HG02642 (cell line): Measurements from ENCODE around the gene TRAM2.

Experiments used
- ATAC-seq: cut with Tn5 transposase; IDR thresholded peaks from one replicate; pipeline ENCODE4 v1.9.1; 2021; ENCODE audit warnings: mild to moderate bottlenecking; ENCODE audit not compliant: unreplicated experiment, poor library complexity

Gene TRAM2, protein sequence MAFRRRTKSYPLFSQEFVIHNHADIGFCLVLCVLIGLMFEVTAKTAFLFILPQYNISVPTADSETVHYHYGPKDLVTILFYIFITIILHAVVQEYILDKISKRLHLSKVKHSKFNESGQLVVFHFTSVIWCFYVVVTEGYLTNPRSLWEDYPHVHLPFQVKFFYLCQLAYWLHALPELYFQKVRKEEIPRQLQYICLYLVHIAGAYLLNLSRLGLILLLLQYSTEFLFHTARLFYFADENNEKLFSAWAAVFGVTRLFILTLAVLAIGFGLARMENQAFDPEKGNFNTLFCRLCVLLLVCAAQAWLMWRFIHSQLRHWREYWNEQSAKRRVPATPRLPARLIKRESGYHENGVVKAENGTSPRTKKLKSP

DNA sequence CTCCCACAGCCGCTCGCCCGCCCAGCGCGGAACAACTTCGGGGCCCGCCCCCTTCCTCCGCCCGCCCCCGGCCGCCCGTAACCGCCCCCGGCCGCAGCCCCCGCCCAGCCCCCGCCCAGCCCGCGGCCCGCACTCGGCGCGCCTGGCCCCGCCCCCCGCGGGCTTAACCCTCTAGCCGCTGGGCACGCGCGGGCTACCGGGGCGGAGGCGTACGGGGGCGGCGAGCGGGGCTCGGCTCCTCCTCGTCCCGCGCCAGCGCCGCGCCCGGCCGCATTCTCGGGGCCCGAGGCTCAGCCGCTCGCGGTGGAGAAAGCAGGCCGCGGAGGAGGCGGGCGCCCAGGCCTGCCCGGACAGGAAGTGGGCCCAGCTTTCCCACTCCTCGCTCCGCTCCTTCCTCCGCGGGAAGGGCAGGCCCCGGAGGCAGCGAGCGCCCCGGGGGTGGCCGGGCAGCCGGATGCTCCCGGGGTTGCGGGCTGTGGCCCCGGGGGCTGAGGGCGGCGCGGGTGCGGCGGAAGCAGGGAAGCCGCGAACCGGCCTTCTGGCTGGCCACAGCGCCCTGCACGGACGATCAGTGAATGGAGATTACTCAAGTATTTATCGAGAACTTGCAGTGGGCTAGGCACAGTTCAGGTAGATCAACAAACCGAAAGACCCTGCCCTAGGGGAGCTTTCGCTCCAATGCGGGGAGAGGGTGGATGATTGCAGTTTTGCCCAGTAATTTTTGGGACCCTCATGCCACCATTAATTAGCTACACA lies at the start of gene TRAM2:
Gene TRAM2, minus strand, starts transcription at position 39 of the 756 bp plus-strand sequence. CDS start 145 bp downstream, outside the sequence.
- ATAC-seq: peak; percentile 67

DNA sequence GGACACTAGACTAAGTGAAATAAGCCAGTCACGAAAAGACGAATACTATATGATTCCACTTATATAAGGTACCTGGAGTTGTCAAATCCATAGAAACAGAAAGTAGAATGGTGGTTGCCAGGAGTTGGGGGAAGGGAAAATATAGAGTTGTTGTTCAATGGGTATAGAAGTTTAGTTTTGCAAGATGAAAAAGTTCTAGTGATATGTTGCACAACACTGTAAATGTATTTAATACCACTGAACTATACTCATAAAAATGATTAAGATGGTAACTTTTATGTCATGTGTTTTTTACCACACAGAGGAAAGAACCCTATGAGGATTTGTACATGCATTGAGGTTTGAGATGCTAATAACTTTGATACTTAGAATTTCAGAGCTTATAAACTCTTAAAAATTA lies 46.0 kb upstream of the TRAM2 start:
- no peak for ATAC-seq

DNA sequence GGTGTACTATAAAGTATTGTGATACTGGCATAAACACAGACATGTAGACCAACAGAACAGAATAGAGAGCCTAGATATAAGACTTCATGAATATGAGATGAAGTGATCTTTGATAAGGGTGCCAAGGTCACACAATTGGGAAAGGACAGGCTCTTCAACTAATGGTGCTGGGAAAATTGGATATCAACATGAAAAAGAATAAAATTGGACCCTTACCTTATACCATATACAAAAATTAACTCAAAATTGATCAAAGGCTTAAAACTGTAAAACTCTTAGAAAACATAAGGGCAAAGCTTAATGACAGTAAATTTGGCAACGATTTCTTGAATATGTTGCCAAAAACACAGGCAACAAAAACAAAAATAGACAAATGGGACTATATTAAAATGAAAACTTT lies 44.8 kb upstream of the TRAM2 start:
- ATAC-seq: no peak

DNA sequence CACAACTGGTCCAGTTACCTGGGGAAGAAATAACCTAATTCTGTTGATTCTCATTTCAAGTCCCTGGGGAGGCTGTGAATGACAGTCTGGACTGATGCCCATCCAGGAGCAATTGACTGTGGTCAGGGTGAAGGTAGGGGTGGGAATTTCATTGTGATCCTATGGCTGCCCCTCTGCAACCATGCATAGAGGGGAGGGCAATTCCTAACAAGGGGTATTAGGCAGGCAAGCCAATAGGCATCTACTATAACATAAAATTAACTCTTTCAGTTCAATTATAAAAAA lies 44.0 kb upstream of the TRAM2 start:
- no peak for ATAC-seq

DNA sequence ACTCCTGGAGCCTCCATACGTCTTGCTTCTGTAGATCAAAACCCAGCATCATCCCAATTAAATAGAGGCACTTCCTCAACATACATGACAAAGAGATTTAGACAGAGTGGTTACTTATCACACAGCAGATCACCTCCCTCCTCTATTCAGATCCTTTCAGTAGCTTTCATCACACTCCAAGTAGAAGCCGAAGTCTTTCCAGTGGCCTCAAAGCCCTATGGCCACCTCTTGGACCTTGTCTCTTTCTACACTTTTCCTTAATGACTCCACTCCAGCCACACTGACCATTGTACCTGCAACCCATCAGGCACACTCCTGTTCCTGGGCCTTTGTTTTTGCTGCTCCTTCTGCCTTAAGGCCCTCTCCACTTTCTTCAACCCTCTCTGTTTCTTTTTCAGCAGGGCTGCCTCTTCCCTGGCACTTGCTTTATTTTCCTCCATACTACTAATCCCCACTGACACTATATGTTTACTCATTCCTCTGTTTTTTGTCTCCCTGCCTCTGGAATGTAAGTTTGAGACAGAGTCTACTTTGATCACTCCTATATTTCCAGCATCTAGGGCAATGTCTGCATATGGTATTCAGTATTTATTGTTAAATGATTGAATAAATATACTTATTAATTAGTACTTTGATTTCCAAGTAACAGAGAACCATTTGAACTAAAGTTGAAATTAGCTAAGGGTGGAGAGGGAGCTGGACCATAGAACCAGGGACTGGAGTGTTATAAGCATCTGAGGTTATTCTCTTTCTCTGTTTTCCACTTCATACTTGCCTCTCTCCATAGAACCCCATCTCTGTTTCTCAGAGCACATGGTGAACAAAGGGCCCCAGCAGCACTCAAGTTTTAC lies 43.4 kb upstream of the TRAM2 start:
- ATAC-seq: no peak

DNA sequence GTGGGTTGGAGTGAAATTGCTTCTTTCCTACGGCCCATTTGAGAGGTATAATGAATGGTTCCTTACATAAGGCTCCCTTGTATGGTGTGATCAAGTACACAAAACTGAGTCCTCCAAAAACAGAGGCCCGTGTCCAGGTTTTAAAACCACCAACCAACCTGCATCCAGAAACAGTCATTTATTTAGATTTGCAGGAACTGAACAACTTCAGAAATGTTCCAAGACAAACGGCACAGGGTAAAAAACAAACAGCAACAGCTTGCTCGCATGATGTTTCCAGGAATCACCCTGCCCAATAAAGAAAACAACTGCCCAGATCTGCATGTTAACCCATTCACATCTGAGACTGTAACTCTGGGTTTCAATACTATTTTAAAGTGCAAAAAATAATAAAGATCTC lies 40.2 kb upstream of the TRAM2 start:
- no peak for ATAC-seq

DNA sequence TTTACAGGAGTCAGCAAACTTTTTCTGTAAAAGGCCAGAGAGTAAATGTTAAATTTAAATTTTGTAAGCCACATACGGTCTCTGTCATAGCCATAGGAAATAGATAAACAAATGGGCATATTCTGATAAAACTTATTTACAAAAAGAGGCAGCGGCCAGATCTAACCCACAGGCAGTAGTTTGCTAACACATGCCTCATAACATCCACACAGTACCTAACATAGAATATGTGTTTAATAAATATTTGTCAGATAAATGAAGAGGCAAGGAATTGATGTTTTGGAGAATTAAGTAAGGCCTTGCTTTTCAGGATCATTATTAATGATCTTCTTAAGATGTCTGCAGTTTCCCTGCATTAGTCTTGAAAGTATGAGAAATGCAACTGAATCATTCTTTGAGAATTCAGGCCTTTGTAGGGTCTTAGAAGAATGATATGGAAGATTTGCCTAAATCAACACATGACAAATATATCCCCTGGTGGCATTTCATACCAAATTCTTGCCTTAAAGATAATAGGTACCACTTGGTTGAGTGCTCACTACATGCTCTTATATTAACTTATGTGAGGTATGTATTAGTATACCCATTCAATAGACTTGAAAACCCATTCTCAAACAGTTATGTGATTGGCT lies 39.3 kb upstream of the TRAM2 start:
- ATAC-seq: no peak

DNA sequence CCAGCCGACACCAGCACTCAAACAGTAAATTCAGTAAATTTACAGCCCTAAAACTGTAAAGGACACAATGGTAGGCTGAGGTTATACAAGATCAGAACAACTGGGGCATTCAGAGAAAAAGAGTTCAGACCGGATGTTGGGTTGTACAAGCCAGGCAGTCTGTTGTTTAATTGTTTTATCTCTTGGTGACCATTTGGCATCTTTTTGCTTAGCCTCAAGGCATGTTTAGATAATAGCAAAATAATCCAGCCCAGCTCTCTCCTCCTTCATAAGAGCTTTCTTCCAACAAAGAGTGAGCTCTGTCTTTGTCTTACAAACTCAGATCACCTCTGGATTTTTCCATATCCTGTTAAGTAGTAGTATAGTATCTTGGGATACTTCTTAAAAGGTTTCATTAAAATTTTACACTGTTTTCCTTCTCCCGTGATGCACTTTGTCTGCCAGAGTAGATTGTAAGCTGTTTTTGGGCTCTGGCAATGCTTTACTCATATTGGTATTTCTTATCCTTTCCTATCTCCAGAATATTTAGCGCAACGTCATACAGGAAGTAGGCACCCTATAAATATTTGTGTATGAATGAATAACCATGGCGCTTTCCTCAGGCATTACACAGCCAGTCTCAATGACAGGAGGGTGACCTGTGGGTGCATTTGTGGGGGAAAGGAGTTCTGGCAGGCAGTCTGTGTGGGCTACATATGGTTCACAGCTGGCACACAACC lies 35.6 kb upstream of the TRAM2 start:
- ATAC-seq: no peak

DNA sequence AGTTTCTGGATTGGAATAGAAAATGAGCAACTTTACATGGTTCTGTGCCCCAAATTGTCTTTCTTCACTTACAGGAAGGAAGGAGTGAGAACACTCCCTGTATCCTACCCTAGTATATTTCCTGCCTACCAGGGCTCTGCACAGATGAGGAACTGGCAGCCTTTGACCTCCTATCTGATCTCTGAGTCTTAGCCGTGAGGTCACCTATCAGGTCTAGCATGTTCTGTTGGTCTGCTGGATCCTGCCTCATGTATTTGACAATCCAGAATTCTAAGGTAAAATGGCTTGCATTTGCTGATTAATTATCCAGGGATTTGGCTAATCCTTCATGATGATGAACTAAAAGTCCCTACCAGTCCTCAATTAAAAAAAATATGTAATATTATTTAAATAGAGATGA lies 35.0 kb upstream of the TRAM2 start:
- ATAC-seq: no peak

DNA sequence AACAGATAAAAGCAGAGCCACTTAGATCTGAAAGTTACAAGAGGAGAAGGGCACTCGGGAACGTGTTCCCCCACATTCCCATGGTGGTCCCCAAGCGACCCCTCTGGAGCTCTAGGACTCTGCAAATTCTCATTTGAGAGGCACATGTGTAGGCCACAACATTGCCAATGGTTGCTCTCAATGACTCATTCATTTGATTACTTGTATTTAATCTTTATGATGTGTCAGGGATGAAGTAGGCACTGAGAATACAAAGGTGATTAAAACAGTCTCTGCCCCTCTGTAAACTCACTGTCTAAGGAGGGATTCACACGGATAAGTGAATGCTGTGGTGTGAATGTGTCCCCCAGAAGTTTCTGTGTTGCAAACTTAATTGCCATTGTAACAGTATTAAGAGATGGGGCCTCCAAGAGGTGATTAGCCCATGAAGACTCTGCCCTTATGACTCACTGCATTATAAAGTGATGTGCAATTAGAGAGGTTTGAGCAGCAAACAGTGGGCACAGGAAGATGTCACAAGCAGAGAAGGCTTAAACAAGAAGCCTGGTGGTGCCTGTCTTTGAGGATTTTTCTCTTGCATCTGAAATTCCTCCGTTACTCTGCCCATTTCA lies 34.0 kb upstream of the TRAM2 start:
- ATAC-seq: no peak

DNA sequence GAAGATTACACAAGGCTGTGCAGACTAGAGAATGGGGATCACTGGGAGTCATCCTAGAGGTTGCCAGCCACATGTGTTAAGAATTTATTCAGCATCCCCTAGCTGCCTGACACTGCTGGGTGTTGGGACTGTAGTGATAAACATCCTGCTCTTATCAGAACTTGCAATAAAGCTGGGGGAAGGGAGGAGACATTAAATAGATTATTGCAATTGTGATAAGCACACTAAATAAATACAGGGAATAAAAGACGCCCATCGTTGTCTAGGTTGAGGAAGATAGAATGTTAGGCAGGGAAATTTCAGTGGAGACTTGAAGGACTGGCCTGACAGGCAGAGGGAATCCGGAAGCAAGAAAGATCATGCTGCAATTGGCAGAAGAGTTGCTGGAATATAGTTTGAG lies 33.2 kb upstream of the TRAM2 start:
- ATAC-seq: no peak

DNA sequence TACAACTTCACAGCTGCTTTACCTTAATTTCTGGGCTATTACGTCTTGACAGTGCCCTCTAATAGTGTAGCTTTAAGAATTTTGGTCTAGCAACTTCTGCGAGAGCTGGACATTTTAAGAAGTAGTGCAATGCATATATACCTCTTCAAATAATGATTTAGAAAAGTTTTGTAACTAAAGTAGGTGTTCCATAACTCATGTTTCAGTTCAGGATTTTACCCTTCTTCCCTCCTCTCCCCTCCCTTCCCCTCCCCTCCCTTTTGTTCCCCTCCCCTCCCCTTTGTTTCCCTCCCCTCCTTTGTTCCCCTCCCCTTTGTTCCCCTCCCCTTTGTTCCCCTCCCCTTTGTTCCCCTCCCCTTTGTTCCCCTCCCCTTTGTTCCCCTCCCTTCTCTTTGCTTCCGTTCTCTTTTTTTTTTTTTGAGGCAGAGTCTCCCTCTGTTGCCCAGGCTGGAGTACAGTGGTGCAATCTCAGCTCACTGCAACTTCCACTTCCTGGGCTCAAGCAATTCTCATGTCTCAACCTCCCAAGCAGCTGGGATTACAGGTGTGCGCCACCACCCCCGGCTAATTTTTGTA lies 28.8 kb upstream of the TRAM2 start:
- ATAC-seq: no peak

DNA sequence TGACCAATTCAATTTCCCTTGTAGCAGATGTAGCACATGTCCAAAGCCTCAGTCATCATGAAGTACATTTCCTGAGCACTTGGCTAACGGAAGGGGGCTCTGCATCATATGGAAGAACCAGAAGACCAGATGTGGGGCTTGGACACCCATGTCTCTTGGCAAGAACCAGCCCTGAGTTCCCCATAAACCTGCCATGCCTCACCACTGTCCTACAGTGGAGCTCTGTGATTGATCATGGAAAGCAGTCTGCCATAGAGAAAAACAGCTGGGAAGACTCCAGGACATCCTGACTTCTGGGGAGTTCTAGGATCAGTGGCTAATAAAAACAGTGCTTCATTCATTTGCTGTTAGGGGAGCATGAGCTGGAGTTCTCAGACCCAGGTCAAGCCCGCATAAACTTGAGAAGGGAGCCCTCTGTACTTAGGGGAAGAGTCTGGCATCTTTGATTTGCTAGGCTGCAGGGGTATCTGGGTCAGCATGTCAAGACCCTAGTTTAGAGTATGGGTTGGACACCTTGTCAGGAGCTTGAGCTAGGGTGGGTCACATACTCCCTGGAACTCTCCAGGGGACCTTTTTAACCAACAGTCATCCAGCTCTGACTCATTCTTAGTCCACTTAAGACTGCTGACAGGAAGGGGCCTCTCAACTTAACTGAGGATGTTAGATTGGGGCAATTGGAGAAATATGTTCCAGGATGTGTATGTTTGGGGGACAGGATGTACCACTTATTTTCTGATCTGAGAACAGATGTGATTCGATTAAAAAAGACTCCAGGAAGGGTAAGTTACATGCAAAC lies 26.3 kb upstream of the TRAM2 start:
- ATAC-seq: no peak

DNA sequence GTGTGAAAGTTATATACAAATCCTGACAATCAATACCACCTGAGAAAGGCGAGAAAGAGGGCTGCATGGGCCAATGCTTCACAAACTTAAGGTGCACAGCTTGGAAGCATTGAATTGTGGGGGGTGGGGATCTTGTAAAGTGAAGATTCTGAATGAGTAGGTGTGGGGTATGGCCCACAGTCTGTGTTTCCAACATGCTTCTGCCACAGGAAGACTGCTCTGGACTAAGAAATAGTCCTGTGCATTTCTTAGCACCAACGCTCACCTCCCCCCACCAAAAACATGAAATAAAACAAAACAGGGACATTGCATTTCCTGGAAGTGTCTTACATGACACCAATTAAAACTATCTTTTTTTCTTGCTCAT lies 21.9 kb upstream of the TRAM2 start:
- no peak for ATAC-seq

DNA sequence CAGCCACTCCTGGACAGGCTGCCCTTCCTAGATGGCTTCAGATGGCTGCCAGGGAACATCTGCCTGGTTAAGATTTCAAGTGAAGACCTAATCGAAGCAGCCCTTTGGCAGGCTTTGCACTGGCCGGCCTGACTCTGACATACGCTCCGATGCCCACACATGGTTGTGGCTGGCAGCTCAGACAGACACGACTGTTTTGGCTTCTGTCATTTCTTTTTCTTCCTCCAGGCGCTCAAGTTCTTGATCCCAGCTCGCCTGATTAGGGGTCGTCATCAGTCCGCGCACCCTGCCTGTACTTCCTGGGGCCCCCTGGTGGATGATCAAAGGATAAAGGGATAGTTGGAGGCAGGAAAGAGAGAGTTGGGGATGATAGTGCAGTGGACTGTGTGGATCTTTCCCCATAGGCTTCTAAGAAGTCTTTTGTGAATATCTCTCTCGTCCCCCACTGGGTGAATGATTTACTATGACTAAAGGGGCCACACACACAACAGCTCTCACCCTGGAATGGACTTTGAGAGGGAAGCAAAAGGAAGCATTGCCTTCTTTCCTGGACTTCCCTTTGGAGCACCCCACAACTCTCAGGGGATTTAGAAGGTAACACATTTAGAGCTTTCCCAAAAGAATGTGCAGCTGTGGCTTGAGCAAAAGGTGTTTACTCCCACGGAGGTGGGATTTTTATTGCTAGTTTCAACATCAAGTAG lies 21.4 kb upstream of the TRAM2 start:
- no peak for ATAC-seq

DNA sequence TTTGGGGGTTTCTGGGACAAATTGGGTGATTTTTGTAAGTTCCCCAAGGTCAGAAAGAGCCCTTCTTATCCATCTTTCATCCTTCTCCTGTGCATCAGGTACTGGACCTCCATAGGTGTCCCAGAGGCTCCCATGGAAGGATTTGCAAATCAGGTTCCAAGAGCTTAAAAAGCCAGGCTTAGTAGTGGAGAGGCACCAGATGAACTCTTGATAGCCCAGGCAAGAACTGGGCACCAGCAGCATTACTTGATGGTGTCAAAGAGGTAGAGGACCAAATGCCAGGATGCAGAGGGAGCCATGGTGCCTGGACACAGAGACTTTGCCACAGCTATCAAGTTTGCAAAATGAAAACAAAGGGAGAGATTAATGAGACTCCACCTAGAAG lies 20.9 kb upstream of the TRAM2 start:
- no peak for ATAC-seq

DNA sequence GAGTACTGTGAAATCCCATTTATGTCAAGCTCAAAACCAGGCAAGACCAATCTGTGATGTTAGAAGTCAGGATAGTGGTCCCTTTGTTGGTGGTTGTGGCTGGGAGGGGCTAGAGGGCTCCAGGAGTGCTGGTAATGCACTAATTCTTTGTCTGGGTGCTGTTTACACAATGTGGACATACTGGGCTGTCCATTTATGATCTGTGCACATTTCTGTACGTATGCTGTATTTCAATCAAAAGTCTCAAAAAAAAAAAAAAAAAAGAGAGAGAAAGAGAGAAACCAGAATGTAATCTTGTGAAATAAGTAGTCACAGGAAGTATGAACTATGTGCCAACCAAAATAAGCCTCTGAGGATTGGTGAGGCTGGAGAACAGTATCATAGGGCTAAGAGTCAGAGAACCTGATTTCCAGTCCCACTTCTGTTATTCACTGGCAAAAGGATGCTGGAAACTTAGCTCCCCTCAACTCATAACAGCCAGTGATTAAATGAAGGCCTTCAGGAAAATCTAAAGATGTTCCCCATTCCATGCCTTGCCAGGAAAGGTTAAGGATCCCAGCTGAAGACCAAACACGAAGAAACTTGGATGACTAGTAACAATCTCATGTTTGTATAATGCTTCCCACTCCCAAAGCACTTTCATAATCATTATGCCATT lies 19.6 kb upstream of the TRAM2 start:
- no peak for ATAC-seq

DNA sequence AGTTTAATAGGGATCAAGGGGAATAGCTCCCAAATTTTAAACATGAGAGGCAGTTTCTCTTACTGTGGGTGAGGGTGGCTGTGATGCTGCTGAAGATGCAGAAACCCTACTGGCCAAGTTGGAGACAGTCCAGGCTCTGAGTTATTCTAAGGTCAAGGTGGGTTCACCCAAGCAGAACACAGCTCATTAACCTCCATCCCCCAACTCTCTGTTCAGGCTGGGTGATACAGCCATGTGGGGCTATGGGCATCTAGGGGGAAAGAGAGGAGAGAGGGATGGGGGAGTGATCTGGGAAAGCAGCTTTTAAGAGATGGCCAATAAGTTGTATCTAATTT lies 18.9 kb upstream of the TRAM2 start:
- peak; percentile 64 for ATAC-seq
